Activated naive CD8-positive, alpha-beta T cell treated with anti-CD3 and anti-CD28 coated beads for 36 hours (primary cell): Measurements from ENCODE around the gene CEP85. TPM values are rescaled to one million over a fixed set of nuclear protein-coding genes. Genes with fewer than 3 reads are reported as not detected.
"Not testable (repeated sequence)": the region's sequence is repeated elsewhere in the genome, so short reads cannot be mapped to it uniquely, and the experiment has no call there.

Experiments used
- DNase-seq: peaks from one replicate; pipeline ENCODE4 v3.0.0; 2021
- H3K27ac Mint-ChIP-seq: one replicate; pipeline ENCODE4 v1.8.0; 2022; ENCODE audit warnings: mild to moderate bottlenecking, moderate library complexity, mixed read lengths
- H3K27me3 Mint-ChIP-seq: one replicate; pipeline ENCODE4 v1.8.0; 2022; ENCODE audit warnings: mild to moderate bottlenecking, mixed read lengths
- H3K36me3 Mint-ChIP-seq: one replicate; pipeline ENCODE4 v1.8.0; 2021; ENCODE audit warnings: mild to moderate bottlenecking, mixed read lengths
- H3K4me1 Mint-ChIP-seq: one replicate; pipeline ENCODE4 v1.8.0; 2021; ENCODE audit warnings: mixed read lengths
- H3K4me3 Mint-ChIP-seq: one replicate; pipeline ENCODE4 v1.8.0; 2022; ENCODE audit warnings: mild to moderate bottlenecking, moderate library complexity, mixed read lengths
- H3K9me3 Mint-ChIP-seq: one replicate; pipeline ENCODE4 v1.8.0; 2022; ENCODE audit warnings: mixed read lengths
- total RNA-seq, 2 experiments: library from RNA; stranded (reverse); gene quantifications; one replicate each; pipeline ENCODE4 v1.2.3, GENCODE V29; 2021

The CEP85 gene
- total RNA-seq, 2 experiments from 2014 or later, result 28.1 to 29.6 TPM

GRCh38 chr1:26210147-26210870 lies 23.7 kb upstream of the CEP85 start:
- H3K4me1 Mint-ChIP-seq, result no peaks in the 10 kb centered on the region
- no peak overlapping the region for H3K27ac Mint-ChIP-seq
- H3K4me3 Mint-ChIP-seq, result no peak overlapping the region
- no peaks in the 10 kb centered on the region for H3K27me3 Mint-ChIP-seq
- H3K9me3 Mint-ChIP-seq, result no peaks in the 10 kb centered on the region
- H3K36me3 Mint-ChIP-seq, result no peaks in the 10 kb centered on the region
- no peak for DNase-seq

GRCh38 chr1:26212726-26213125 lies 21.3 kb upstream of the CEP85 start:
- Mint-ChIP-seq H3K27ac (no peak overlapping the region), H3K9me3 (no peaks in the 10 kb centered on the region), H3K27me3 (no peaks in the 10 kb centered on the region), H3K4me3 (no peak overlapping the region), H3K36me3 (no peaks in the 10 kb centered on the region), H3K4me1 (no peaks in the 10 kb centered on the region)
- no peak for DNase-seq

GRCh38 chr1:26213335-26213905 lies 20.6 kb upstream of the CEP85 start:
- Mint-ChIP-seq H3K9me3 (no peaks in the 10 kb centered on the region), H3K27ac (no peak overlapping the region), H3K36me3 (no peaks in the 10 kb centered on the region), H3K4me3 (no peak overlapping the region), H3K27me3 (no peaks in the 10 kb centered on the region), H3K4me1 (no peaks in the 10 kb centered on the region)
- DNase-seq, result no peak

- Mint-ChIP-seq H3K27me3 (no peaks in the 10 kb centered on the region), H3K4me1 (no peaks in the 10 kb centered on the region), H3K9me3 (no peaks in the 10 kb centered on the region), H3K36me3 (no peaks in the 10 kb centered on the region), H3K4me3 (no peak overlapping the region), H3K27ac (no peak overlapping the region)
- DNase-seq, result no peak
Measured at GRCh38 chr1:26215246-26215645, 18.8 kb upstream of the CEP85 start.

GRCh38 chr1:26218906-26219494 lies 15.0 kb upstream of the CEP85 start:
- H3K4me3 Mint-ChIP-seq, result no peak overlapping the region
- no peaks in the 10 kb centered on the region for H3K36me3 Mint-ChIP-seq
- no peak for DNase-seq
- H3K4me1 Mint-ChIP-seq, result no peaks in the 10 kb centered on the region
- no peak overlapping the region for H3K27ac Mint-ChIP-seq
- no peaks in the 10 kb centered on the region for H3K27me3 Mint-ChIP-seq
- H3K9me3 Mint-ChIP-seq, result no peaks in the 10 kb centered on the region

- Mint-ChIP-seq H3K36me3 (no peaks in the 10 kb centered on the region), H3K4me3 (no peak overlapping the region), H3K27ac (no peak overlapping the region), H3K9me3 (no peaks in the 10 kb centered on the region), H3K4me1 (peaks cover under 1% of the 10 kb centered on the region), H3K27me3 (peaks cover 7% of the 10 kb centered on the region)
- no peak for DNase-seq
Measured at GRCh38 chr1:26220199-26220912, 13.6 kb upstream of the CEP85 start.

- H3K9me3 Mint-ChIP-seq, result no peaks in the 10 kb centered on the region
- H3K36me3 Mint-ChIP-seq, result no peaks in the 10 kb centered on the region
- no peak overlapping the region for H3K27ac Mint-ChIP-seq
- peaks cover 6% of the 10 kb centered on the region for H3K4me1 Mint-ChIP-seq
- peaks cover 14% of the 10 kb centered on the region for H3K27me3 Mint-ChIP-seq
- H3K4me3 Mint-ChIP-seq, result no peak overlapping the region
- no peak for DNase-seq
Measured at GRCh38 chr1:26221094-26221493, 12.9 kb upstream of the CEP85 start.

- H3K4me3 Mint-ChIP-seq, result no peak overlapping the region
Measured at GRCh38 chr1:26224606-26225005, 9.4 kb upstream of the CEP85 start.

GRCh38 chr1:26225033-26225831 lies 8.8 kb upstream of the CEP85 start:
- H3K27me3 Mint-ChIP-seq, result peaks cover 23% of the 10 kb centered on the region
- DNase-seq, result peak; percentile 56
- no peak overlapping the region for H3K27ac Mint-ChIP-seq
- H3K9me3 Mint-ChIP-seq, result no peaks in the 10 kb centered on the region
- H3K4me1 Mint-ChIP-seq, result peaks cover 6% of the 10 kb centered on the region
- H3K4me3 Mint-ChIP-seq, result peak overlapping the region; percentile 70
- H3K36me3 Mint-ChIP-seq, result no peaks in the 10 kb centered on the region

More at GRCh38 chr1:26224606-26225005, 9.4 kb upstream of the CEP85 start:
- Mint-ChIP-seq H3K27me3 (peaks cover 23% of the 10 kb centered on the region), H3K36me3 (no peaks in the 10 kb centered on the region), H3K9me3 (no peaks in the 10 kb centered on the region), H3K27ac (no peak overlapping the region), H3K4me1 (peaks cover 6% of the 10 kb centered on the region)
- no peak for DNase-seq

GRCh38 chr1:26230682-26231081 lies 3.3 kb upstream of the CEP85 start:
- DNase-seq, H3K27ac Mint-ChIP-seq, H3K4me3 Mint-ChIP-seq, H3K36me3 Mint-ChIP-seq, H3K9me3 Mint-ChIP-seq: not testable (repeated sequence)
- Mint-ChIP-seq H3K4me1 (peaks cover 12% of the 10 kb centered on the region), H3K27me3 (peaks cover 13% of the 10 kb centered on the region)

- peaks cover 34% of the 10 kb centered on the region for H3K4me1 Mint-ChIP-seq
- no peak for DNase-seq
- H3K36me3 Mint-ChIP-seq, result peaks cover 30% of the 10 kb centered on the region
- H3K27ac Mint-ChIP-seq, result peak overlapping the region; percentile 95
- H3K27me3 Mint-ChIP-seq, result no peaks in the 10 kb centered on the region
- peak overlapping the region; percentile 99 for H3K4me3 Mint-ChIP-seq
- H3K9me3 Mint-ChIP-seq, result no peaks in the 10 kb centered on the region
Measured at GRCh38 chr1:26234644-26235370, 807 bp downstream of the CEP85 start.

GRCh38 chr1:26237230-26237966 lies 3.4 kb downstream of the CEP85 start:
- Mint-ChIP-seq H3K27me3 (no peaks in the 10 kb centered on the region), H3K4me3 (no peak overlapping the region), H3K36me3 (peaks cover 32% of the 10 kb centered on the region), H3K4me1 (peaks cover 36% of the 10 kb centered on the region), H3K27ac (no peak overlapping the region), H3K9me3 (no peaks in the 10 kb centered on the region)
- no peak for DNase-seq

- Mint-ChIP-seq H3K9me3 (no peaks in the 10 kb centered on the region), H3K36me3 (peaks cover 38% of the 10 kb centered on the region)
- no peak for DNase-seq
Measured at GRCh38 chr1:26239936-26240335, 5.9 kb downstream of the CEP85 start.

GRCh38 chr1:26252718-26253117 lies 18.7 kb downstream of the CEP85 start:
- peak overlapping the region; percentile 39 for H3K27ac Mint-ChIP-seq
- H3K4me3 Mint-ChIP-seq, result no peak overlapping the region
- H3K9me3 Mint-ChIP-seq, result no peaks in the 10 kb centered on the region
- no peaks in the 10 kb centered on the region for H3K27me3 Mint-ChIP-seq
- no peak for DNase-seq
- peaks cover 11% of the 10 kb centered on the region for H3K36me3 Mint-ChIP-seq
- H3K4me1 Mint-ChIP-seq, result peaks cover 7% of the 10 kb centered on the region

More at GRCh38 chr1:26239936-26240335, 5.9 kb downstream of the CEP85 start:
- Mint-ChIP-seq H3K27ac (no peak overlapping the region), H3K4me3 (no peak overlapping the region), H3K4me1 (peaks cover 29% of the 10 kb centered on the region), H3K27me3 (no peaks in the 10 kb centered on the region)
